ENCODE results near the gene PABPC1L.
"Not testable (repeated sequence)": the region's sequence is repeated elsewhere in the genome, so short reads cannot be mapped to it uniquely, and the experiment has no call there.

PABPC1L gene

GRCh38 chr20:44909872-44910689, at the start of gene PABPC1L:
TSS of gene PABPC1L (plus strand) at chr20:44910060. CDS start at chr20:44910144, 84 bp downstream.
- peak; percentile 67 for DNase-seq
- in situ Hi-C loops (cut with HindIII; ENCODE audit: low pct_ligation_motif_present, low pct_unique_long_range_greater_than_20kb, low sequenced_read_pairs) = no loop called here

GRCh38 chr20:44861531-44862006, 48.3 kb upstream of the PABPC1L start:
- in situ Hi-C loops (cut with HindIII; ENCODE audit: low pct_ligation_motif_present, low pct_unique_long_range_greater_than_20kb, low sequenced_read_pairs) = no loop called here
- DNase-seq = no peak

- in situ Hi-C loops (cut with HindIII; ENCODE audit: low pct_ligation_motif_present, low pct_unique_long_range_greater_than_20kb, low sequenced_read_pairs) = no loop called here
- no peak for DNase-seq
Observed at GRCh38 chr20:44862286-44862685, 47.6 kb upstream of the PABPC1L start.

GRCh38 chr20:44863365-44864084, 46.3 kb upstream of the PABPC1L start:
- in situ Hi-C loops (cut with HindIII; ENCODE audit: low pct_ligation_motif_present, low pct_unique_long_range_greater_than_20kb, low sequenced_read_pairs); DNase-seq: not testable (repeated sequence)

- in situ Hi-C loops (cut with HindIII; ENCODE audit: low pct_ligation_motif_present, low pct_unique_long_range_greater_than_20kb, low sequenced_read_pairs); DNase-seq: not testable (repeated sequence)
Observed at GRCh38 chr20:44864493-44864892, 45.4 kb upstream of the PABPC1L start.

GRCh38 chr20:44866703-44867335, 43.0 kb upstream of the PABPC1L start:
- DNase-seq = no peak
- in situ Hi-C loops (cut with HindIII; ENCODE audit: low pct_ligation_motif_present, low pct_unique_long_range_greater_than_20kb, low sequenced_read_pairs) = no loop called here

GRCh38 chr20:44869471-44869870, 40.4 kb upstream of the PABPC1L start:
- DNase-seq = no peak

GRCh38 chr20:44882360-44882759, 27.5 kb upstream of the PABPC1L start:
- in situ Hi-C loops (cut with HindIII; ENCODE audit: low pct_ligation_motif_present, low pct_unique_long_range_greater_than_20kb, low sequenced_read_pairs); DNase-seq: not testable (repeated sequence)

More at GRCh38 chr20:44869471-44869870, 40.4 kb upstream of the PABPC1L start:
- in situ Hi-C loops (cut with HindIII; ENCODE audit: low pct_ligation_motif_present, low pct_unique_long_range_greater_than_20kb, low sequenced_read_pairs) = no loop called here

- no peak for DNase-seq
- in situ Hi-C loops (cut with HindIII; ENCODE audit: low pct_ligation_motif_present, low pct_unique_long_range_greater_than_20kb, low sequenced_read_pairs) = no loop called here
Observed at GRCh38 chr20:44883214-44883902, 26.5 kb upstream of the PABPC1L start.

- in situ Hi-C loops (cut with HindIII; ENCODE audit: low pct_ligation_motif_present, low pct_unique_long_range_greater_than_20kb, low sequenced_read_pairs) = no loop called here
- DNase-seq = no peak
Observed at GRCh38 chr20:44884907-44885391, 24.9 kb upstream of the PABPC1L start.

- DNase-seq = peak; percentile 97
- in situ Hi-C loops (cut with HindIII; ENCODE audit: low pct_ligation_motif_present, low pct_unique_long_range_greater_than_20kb, low sequenced_read_pairs) = no loop called here
Observed at GRCh38 chr20:44885392-44886265, 24.2 kb upstream of the PABPC1L start, which contains the start of gene YWHAB. TSS of gene YWHAB (plus strand) at chr20:44885705. CDS start at chr20:44901534, 15,829 bp downstream.

- DNase-seq = no peak
- in situ Hi-C loops (cut with HindIII; ENCODE audit: low pct_ligation_motif_present, low pct_unique_long_range_greater_than_20kb, low sequenced_read_pairs) = no loop called here
Observed at GRCh38 chr20:44886266-44886651, 23.6 kb upstream of the PABPC1L start.

GRCh38 chr20:44886828-44887227, 23.0 kb upstream of the PABPC1L start:
- DNase-seq = no peak
- in situ Hi-C loops (cut with HindIII; ENCODE audit: low pct_ligation_motif_present, low pct_unique_long_range_greater_than_20kb, low sequenced_read_pairs) = no loop called here

GRCh38 chr20:44887466-44887865, 22.4 kb upstream of the PABPC1L start:
- DNase-seq = no peak
- in situ Hi-C loops (cut with HindIII; ENCODE audit: low pct_ligation_motif_present, low pct_unique_long_range_greater_than_20kb, low sequenced_read_pairs) = no loop called here

- no peak for DNase-seq
- in situ Hi-C loops (cut with HindIII; ENCODE audit: low pct_ligation_motif_present, low pct_unique_long_range_greater_than_20kb, low sequenced_read_pairs) = no loop called here
Observed at GRCh38 chr20:44888226-44889103, 21.4 kb upstream of the PABPC1L start.

- in situ Hi-C loops (cut with HindIII; ENCODE audit: low pct_ligation_motif_present, low pct_unique_long_range_greater_than_20kb, low sequenced_read_pairs) = no loop called here
- no peak for DNase-seq
Observed at GRCh38 chr20:44891826-44892225, 18.0 kb upstream of the PABPC1L start.

- no peak for DNase-seq
- in situ Hi-C loops (cut with HindIII; ENCODE audit: low pct_ligation_motif_present, low pct_unique_long_range_greater_than_20kb, low sequenced_read_pairs) = no loop called here
Observed at GRCh38 chr20:44894959-44895358, 14.9 kb upstream of the PABPC1L start.

All from ACHN (cell line).